ENCODE results near the gene PRXL2C. TPM values are rescaled to one million over a fixed set of nuclear protein-coding genes. Genes with fewer than 3 reads are reported as not detected.

PRXL2C gene
- total and polyA plus RNA-seq, 2 of the 13 experiments (the other 11 are each of a cell fraction or from before 2014, with no cell fraction given): 11.0 to 13.2 TPM

DNA sequence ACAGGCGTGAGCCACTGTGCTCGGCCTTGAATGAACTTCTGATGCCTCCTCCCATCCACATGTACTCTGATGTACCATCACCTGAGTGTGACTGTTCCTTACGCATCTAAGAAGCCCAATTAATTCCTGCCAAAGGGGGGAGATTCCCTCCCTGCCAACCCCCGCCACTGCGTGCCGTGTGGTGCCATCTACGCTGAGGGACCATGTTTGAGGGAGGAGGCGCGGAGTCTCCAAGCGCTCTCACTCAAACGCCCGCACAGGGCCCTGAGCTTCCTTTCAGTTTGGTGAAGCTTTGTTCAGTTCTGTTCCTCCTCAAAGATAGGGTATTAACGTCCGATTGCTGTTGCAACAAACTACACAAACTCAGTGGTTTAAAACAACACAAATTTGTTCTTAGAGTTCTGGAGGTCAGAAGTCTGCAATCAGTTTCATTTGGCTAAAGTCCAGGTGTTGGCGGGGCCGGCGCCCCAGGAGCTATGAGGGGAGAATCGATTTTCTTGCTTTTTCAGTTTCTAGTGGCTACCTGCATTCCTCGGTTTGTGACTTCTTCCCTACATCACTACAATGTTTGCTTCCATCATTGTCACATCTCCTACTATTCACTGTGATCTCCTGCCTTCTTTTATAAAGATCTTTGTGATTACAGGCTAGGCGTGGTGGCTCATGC lies 13.9 kb upstream of the PRXL2C start (continued):
- TF ChIP-seq, protein P1, sequence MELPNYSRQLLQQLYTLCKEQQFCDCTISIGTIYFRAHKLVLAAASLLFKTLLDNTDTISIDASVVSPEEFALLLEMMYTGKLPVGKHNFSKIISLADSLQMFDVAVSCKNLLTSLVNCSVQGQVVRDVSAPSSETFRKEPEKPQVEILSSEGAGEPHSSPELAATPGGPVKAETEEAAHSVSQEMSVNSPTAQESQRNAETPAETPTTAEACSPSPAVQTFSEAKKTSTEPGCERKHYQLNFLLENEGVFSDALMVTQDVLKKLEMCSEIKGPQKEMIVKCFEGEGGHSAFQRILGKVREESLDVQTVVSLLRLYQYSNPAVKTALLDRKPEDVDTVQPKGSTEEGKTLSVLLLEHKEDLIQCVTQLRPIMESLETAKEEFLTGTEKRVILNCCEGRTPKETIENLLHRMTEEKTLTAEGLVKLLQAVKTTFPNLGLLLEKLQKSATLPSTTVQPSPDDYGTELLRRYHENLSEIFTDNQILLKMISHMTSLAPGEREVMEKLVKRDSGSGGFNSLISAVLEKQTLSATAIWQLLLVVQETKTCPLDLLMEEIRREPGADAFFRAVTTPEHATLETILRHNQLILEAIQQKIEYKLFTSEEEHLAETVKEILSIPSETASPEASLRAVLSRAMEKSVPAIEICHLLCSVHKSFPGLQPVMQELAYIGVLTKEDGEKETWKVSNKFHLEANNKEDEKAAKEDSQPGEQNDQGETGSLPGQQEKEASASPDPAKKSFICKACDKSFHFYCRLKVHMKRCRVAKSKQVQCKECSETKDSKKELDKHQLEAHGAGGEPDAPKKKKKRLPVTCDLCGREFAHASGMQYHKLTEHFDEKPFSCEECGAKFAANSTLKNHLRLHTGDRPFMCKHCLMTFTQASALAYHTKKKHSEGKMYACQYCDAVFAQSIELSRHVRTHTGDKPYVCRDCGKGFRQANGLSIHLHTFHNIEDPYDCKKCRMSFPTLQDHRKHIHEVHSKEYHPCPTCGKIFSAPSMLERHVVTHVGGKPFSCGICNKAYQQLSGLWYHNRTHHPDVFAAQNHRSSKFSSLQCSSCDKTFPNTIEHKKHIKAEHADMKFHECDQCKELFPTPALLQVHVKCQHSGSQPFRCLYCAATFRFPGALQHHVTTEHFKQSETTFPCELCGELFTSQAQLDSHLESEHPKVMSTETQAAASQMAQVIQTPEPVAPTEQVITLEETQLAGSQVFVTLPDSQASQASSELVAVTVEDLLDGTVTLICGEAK (IDR thresholded peaks at IDR 0.05): no peak
- TF ChIP-seq, protein P1 (CRISPR knock-in tag; IDR thresholded peaks at IDR 0.05): 0 out of 2 replicates have a peak, but pooled peaks have one; percentile 30
- no peak for TF ChIP-seq EZH2 (conservative IDR thresholded peaks at IDR 0.05; ENCODE audit: low read depth, low read length)
- TF ChIP-seq HOXA3 (CRISPR knock-in tag; IDR thresholded peaks at IDR 0.05): 0 out of 2 replicates have a peak, but pooled peaks have one; percentile 8
- TF ChIP-seq, protein P2, sequence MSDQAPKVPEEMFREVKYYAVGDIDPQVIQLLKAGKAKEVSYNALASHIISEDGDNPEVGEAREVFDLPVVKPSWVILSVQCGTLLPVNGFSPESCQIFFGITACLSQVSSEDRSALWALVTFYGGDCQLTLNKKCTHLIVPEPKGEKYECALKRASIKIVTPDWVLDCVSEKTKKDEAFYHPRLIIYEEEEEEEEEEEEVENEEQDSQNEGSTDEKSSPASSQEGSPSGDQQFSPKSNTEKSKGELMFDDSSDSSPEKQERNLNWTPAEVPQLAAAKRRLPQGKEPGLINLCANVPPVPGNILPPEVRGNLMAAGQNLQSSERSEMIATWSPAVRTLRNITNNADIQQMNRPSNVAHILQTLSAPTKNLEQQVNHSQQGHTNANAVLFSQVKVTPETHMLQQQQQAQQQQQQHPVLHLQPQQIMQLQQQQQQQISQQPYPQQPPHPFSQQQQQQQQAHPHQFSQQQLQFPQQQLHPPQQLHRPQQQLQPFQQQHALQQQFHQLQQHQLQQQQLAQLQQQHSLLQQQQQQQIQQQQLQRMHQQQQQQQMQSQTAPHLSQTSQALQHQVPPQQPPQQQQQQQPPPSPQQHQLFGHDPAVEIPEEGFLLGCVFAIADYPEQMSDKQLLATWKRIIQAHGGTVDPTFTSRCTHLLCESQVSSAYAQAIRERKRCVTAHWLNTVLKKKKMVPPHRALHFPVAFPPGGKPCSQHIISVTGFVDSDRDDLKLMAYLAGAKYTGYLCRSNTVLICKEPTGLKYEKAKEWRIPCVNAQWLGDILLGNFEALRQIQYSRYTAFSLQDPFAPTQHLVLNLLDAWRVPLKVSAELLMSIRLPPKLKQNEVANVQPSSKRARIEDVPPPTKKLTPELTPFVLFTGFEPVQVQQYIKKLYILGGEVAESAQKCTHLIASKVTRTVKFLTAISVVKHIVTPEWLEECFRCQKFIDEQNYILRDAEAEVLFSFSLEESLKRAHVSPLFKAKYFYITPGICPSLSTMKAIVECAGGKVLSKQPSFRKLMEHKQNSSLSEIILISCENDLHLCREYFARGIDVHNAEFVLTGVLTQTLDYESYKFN (CRISPR knock-in tag; conservative IDR thresholded peaks at IDR 0.05): 0 out of 2 replicates have a peak, but pooled peaks have one; percentile 20
- no peak for TF ChIP-seq NFE2 (CRISPR knock-in tag; IDR thresholded peaks at IDR 0.05)
- no peak for TF ChIP-seq HNRNPH1 (optimal IDR thresholded peaks at IDR 0.05; ENCODE audit: low read depth, low read length)
- no peak for TF ChIP-seq GFI1 (CRISPR knock-in tag; IDR thresholded peaks at IDR 0.05; ENCODE audit: borderline replicate concordance)
- no peak for TF ChIP-seq FLYWCH1 (CRISPR knock-in tag; IDR thresholded peaks at IDR 0.05)
- peak; percentile 84 for TF ChIP-seq ONECUT2 (CRISPR knock-in tag; IDR thresholded peaks at IDR 0.05)
- TF ChIP-seq ETV6 (CRISPR knock-in tag; conservative IDR thresholded peaks at IDR 0.05): no peak
